Measurements from ENCODE around the gene EYA3.

GRCh38 chr1:28046716-28047115, 41.7 kb downstream of the EYA3 start:
- TF ChIP-seq EZH2 (IDR thresholded peaks at IDR 0.05; ENCODE audit: insufficient read depth, low read length) (no peak), CTCF (IDR thresholded peaks at IDR 0.05; ENCODE audit: insufficient read depth, low read depth, low read length) (no peak)
